H1 (cell line): ENCODE measurements around the gene TECPR2. TPM values are rescaled to one million over a fixed set of nuclear protein-coding genes. Genes with fewer than 3 reads are reported as not detected.

Experiments
- BACH1 ChIP-seq: IDR thresholded peaks from 2 replicates; pipeline ENCODE4 v1.6.1; 2012; ENCODE audit warnings: low read length, improper control_type of control experiment
- polyA plus RNA-seq, 7 experiments: library from polyadenylated mRNA; depleted of rRNA in 3 of 7; stranded (reverse) in 5 of 7; unstranded in 2 of 7; fragments of >200 nt in 5 of 7; fragments of 200-250 nt in 2 of 7; gene quantifications; 1 replicate in 5 of 7; 2 replicates in 1 of 7; 4 replicates in 1 of 7; pipeline versions ENCODE4 v1.2.1 to v1.2.3, GENCODE V29; 2011 to 2013; ENCODE audit warnings: missing spikeins in 2 of 7, mixed read lengths in 2 of 7
- total RNA-seq: library from RNA; stranded (reverse); fragmentation: NEBNext Ultra II Directional; extraction: Animal tissue kit (Norgen Biotek cat#: 25700); gene quantifications from 2 replicates; pipeline ENCODE4 v1.2.1, GENCODE V29; 2021

Gene TECPR2
- total and polyA plus RNA-seq, 2 of the 8 experiments (the other 6 are each of a cell fraction or from before 2014, with no cell fraction given) = 6.8 to 19.4 TPM

DNA sequence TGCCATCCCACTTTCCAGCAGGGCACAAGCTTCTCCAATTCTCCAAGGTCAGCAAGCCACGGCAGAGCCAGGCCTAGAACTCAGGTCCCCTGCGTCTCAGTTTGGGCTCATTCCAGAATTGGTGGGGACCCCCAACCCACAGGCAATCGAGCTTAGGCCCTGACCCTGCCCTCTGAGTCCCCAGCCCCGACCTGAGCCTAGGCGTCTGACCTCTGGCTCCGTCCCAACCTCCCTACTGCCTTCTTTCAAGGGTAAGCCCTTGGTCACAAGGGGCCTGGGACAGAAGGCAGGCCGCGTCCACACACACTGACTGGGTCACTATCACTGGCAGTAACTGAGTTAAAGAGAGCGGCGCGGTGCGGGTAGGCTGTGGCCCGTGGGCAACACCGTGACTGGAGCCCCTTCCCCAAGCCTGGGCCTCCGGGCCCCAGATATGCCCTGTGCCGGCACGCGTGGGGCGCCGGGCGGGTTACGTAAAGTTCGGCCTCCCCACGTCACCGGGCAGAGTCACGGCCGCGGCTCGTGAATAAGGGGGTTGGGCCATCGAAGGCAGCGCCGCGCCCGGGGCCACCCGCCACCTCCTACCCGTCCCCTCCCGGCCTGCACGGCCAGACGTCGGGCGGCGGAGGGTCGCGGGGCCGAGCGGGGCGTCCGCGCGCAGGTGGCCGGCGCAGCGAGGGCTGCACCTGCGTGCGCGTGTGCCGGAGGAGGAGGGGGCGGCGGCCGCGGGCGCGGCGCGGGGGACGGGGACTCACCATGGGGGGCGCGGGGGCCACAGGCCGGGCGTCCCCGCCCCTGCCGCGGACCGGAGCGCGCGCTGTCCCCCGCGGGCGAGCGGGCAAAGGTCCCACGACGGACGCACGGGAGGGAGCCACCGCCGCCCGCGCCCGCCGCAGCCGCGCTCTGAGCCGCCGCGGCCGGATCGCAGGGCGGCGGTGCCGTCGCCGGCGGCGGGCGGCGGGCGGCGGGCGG, 146.3 kb downstream of the TECPR2 start (continued):
- TF ChIP-seq BACH1 = no peak
